ENCODE measurements around the gene GALNT3. TPM values are rescaled to one million over a fixed set of nuclear protein-coding genes. Genes with fewer than 3 reads are reported as not detected.
A peak's percentile ranks its signal among the peaks of the same experiment; 100 is the strongest.

The GALNT3 gene
- total and polyA plus RNA-seq, 3 donors from 2014 or later = 13.4 to 45.0 (median 16.6) TPM

GRCh38 chr2:165801176-165801575 lies 7.1 kb upstream of the GALNT3 start:
- no peaks in the 10 kb centered on the region for H3K4me1 ChIP-seq
- TF ChIP-seq CTCF (IDR thresholded peaks at IDR 0.05) (no peak), POLR2A (IDR thresholded peaks at IDR 0.05) (no peak)
- intact Hi-C loops (cut with DNase I; ENCODE audit: low total_unique reads) = no loop called here
- no peak for DNase-seq
- H3K27me3 ChIP-seq = no peaks in the 10 kb centered on the region
- WGBS, 2 donors = 95 to 100% methylated on average over 3 of the region's 3 CpGs
- no peaks in the 10 kb centered on the region for H3K9me3 ChIP-seq
- no peak overlapping the region for H3K4me3 ChIP-seq
- no peak overlapping the region for H3K27ac ChIP-seq
- H3K36me3 ChIP-seq (ENCODE audit: low read depth, missing control alignments) = no peaks in the 10 kb centered on the region

GRCh38 chr2:165796819-165797530 lies 2.9 kb upstream of the GALNT3 start:
- Histone ChIP-seq H3K4me3 (no peak overlapping the region), H3K9me3 (no peaks in the 10 kb centered on the region), H3K27me3 (no peaks in the 10 kb centered on the region), H3K27ac (no peak overlapping the region), H3K36me3 (ENCODE audit: low read depth, missing control alignments) (no peaks in the 10 kb centered on the region), H3K4me1 (no peaks in the 10 kb centered on the region)
- WGBS, 2 donors = 69 to 73% methylated on average over 3 of the region's 3 CpGs
- intact Hi-C loops (cut with DNase I; ENCODE audit: low total_unique reads) = no loop called here
- TF ChIP-seq POLR2A (IDR thresholded peaks at IDR 0.05) = no peak
- no peak for TF ChIP-seq CTCF (IDR thresholded peaks at IDR 0.05)
- no peak for DNase-seq

GRCh38 chr2:165796129-165796528 lies 2.1 kb upstream of the GALNT3 start:
- no peak for TF ChIP-seq POLR2A (IDR thresholded peaks at IDR 0.05)
- TF ChIP-seq CTCF (IDR thresholded peaks at IDR 0.05) = no peak
- Histone ChIP-seq H3K4me1 (no peaks in the 10 kb centered on the region), H3K27me3 (no peaks in the 10 kb centered on the region), H3K9me3 (no peaks in the 10 kb centered on the region), H3K36me3 (ENCODE audit: low read depth, missing control alignments) (no peaks in the 10 kb centered on the region), H3K4me3 (no peak overlapping the region), H3K27ac (no peak overlapping the region)
- intact Hi-C loops (cut with DNase I; ENCODE audit: low total_unique reads) = no loop called here
- no peak for DNase-seq
- WGBS, 2 donors = 73 to 75% methylated on average over 1 of the region's 1 CpG

- H3K4me3 ChIP-seq = no peak overlapping the region
- H3K27ac ChIP-seq = no peak overlapping the region
- 50 to 58% methylated on average over 2 of the region's 2 CpGs for WGBS, 2 donors
- H3K9me3 ChIP-seq = no peaks in the 10 kb centered on the region
- no peak for DNase-seq
- no peaks in the 10 kb centered on the region for H3K27me3 ChIP-seq
- no peaks in the 10 kb centered on the region for H3K36me3 ChIP-seq (ENCODE audit: low read depth, missing control alignments)
- no peak for TF ChIP-seq CTCF (IDR thresholded peaks at IDR 0.05)
- no peak for TF ChIP-seq POLR2A (IDR thresholded peaks at IDR 0.05)
- intact Hi-C loops (cut with DNase I; ENCODE audit: low total_unique reads) = no loop called here
- no peaks in the 10 kb centered on the region for H3K4me1 ChIP-seq
These were observed 964 bp upstream of the GALNT3 start for GRCh38 chr2:165795011-165795410.

DNA sequence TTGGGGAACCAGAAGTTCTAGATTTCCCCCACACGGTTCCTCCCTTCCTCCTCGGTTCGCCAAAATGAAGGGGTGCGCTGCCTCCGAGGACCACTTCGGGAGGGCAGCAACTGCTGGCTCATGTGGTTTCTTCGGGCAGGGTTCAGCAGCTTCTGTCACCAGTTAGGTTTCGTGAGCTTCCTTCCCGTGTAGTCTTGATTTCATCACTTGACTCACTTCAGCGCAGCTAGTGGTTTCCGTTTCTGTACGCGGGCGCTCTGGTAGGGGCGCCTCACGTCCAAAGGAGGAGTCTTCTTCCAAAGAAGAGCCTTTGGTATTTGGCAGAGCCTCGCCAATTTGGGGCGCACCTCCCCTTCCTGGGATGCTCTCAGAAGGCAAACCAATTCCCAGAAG lies 485 bp upstream of the GALNT3 start:
- no peaks in the 10 kb centered on the region for H3K27me3 ChIP-seq
- DNase-seq = peak; percentile 34
- peak overlapping the region; percentile 44 to 68 for H3K4me3 ChIP-seq
- 11 to 17% methylated on average over 9 to 18 of the region's 18 CpGs for WGBS, 2 donors
- no peaks in the 10 kb centered on the region for H3K36me3 ChIP-seq (ENCODE audit: low read depth, missing control alignments)
- no peaks in the 10 kb centered on the region for H3K4me1 ChIP-seq
- no peak overlapping the region for H3K27ac ChIP-seq
- H3K9me3 ChIP-seq = no peaks in the 10 kb centered on the region
- intact Hi-C loops (cut with DNase I; ENCODE audit: low total_unique reads) = no loop called here
- TF ChIP-seq POLR2A (IDR thresholded peaks at IDR 0.05) (no peak), CTCF (IDR thresholded peaks at IDR 0.05) (no peak)
